Osteocyte (in vitro differentiated cells): Measurements from ENCODE around the gene SLC6A18. TPM values are rescaled to one million over a fixed set of nuclear protein-coding genes. Genes with fewer than 3 reads are reported as not detected.

ENCODE experiments used
- DNase-seq: peaks from one replicate; pipeline ENCODE4 v3.0.0; 2021; ENCODE audit warnings: mixed read lengths; ENCODE audit not compliant: unreplicated experiment; ENCODE audit errors: extremely low spot score
- H3K27ac Mint-ChIP-seq: one replicate; pipeline ENCODE4 v1.8.0; 2021; ENCODE audit warnings: mild to moderate bottlenecking, mixed read lengths; ENCODE audit not compliant: unreplicated experiment
- H3K27me3 Mint-ChIP-seq: one replicate; pipeline ENCODE4 v1.8.0; 2021; ENCODE audit warnings: mixed read lengths; ENCODE audit not compliant: unreplicated experiment
- H3K36me3 Mint-ChIP-seq: one replicate; pipeline ENCODE4 v1.8.0; 2021; ENCODE audit warnings: mixed read lengths; ENCODE audit not compliant: unreplicated experiment
- H3K4me1 Mint-ChIP-seq: one replicate; pipeline ENCODE4 v1.8.0; 2021; ENCODE audit warnings: mixed read lengths; ENCODE audit not compliant: unreplicated experiment
- H3K4me3 Mint-ChIP-seq: one replicate; pipeline ENCODE4 v1.8.0; 2021; ENCODE audit warnings: mild to moderate bottlenecking, moderate library complexity, mixed read lengths; ENCODE audit not compliant: unreplicated experiment
- H3K9me3 Mint-ChIP-seq: one replicate; pipeline ENCODE4 v1.8.0; 2021; ENCODE audit warnings: mixed read lengths; ENCODE audit not compliant: unreplicated experiment
- CTCF ChIP-seq: fragments of 200-600 bp; sonication (generic); IDR thresholded peaks from 2 replicates; pipeline ENCODE4 v1.5.0; 2021; ENCODE audit warnings: antibody characterized with exemption, mild to moderate bottlenecking, moderate library complexity
- total RNA-seq: library from RNA; stranded (reverse); gene quantifications from 2 replicates; pipeline ENCODE4 v1.2.1, GENCODE V29; 2021

The SLC6A18 gene
- total RNA-seq, 1 donor from 2014 or later: not detected

- DNase-seq: no peak
- H3K4me1 Mint-ChIP-seq: no peaks in the 10 kb centered on the region
- H3K4me3 Mint-ChIP-seq: no peak overlapping the region
- TF ChIP-seq CTCF: no peak
- H3K36me3 Mint-ChIP-seq: no peaks in the 10 kb centered on the region
- no peaks in the 10 kb centered on the region for H3K27me3 Mint-ChIP-seq
- no peak overlapping the region for H3K27ac Mint-ChIP-seq
- peaks cover under 1% of the 10 kb centered on the region for H3K9me3 Mint-ChIP-seq
These were observed 5.4 kb downstream of the SLC6A18 start for GRCh38 chr5:1230551-1230950.

GRCh38 chr5:1231354-1231905 lies 6.2 kb downstream of the SLC6A18 start:
- no peaks in the 10 kb centered on the region for H3K27me3 Mint-ChIP-seq
- H3K36me3 Mint-ChIP-seq: no peaks in the 10 kb centered on the region
- DNase-seq: no peak
- no peak overlapping the region for H3K4me3 Mint-ChIP-seq
- no peak for TF ChIP-seq CTCF
- H3K9me3 Mint-ChIP-seq: peaks cover 7% of the 10 kb centered on the region
- no peak overlapping the region for H3K27ac Mint-ChIP-seq
- H3K4me1 Mint-ChIP-seq: no peaks in the 10 kb centered on the region

DNA sequence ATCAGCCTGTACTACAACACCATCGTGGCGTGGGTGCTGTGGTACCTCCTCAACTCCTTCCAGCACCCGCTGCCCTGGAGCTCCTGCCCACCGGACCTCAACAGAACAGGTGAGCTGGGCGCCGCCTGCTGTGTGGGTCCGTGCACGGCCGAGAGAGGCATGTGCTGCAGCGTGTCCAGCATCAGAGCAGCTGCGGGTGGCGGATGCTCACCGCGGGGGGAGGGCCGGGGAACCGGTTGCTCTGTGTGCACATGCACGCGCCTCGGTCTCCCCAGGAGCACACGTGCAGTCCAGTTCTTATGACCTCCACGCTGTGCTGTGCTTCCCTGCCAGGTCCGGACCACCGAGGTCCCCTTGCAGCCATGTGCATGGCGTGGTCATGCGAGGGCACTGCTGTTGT lies 7.6 kb downstream of the SLC6A18 start:
- peaks cover 7% of the 10 kb centered on the region for H3K9me3 Mint-ChIP-seq
- no peak for TF ChIP-seq CTCF
- no peak overlapping the region for H3K27ac Mint-ChIP-seq

DNA sequence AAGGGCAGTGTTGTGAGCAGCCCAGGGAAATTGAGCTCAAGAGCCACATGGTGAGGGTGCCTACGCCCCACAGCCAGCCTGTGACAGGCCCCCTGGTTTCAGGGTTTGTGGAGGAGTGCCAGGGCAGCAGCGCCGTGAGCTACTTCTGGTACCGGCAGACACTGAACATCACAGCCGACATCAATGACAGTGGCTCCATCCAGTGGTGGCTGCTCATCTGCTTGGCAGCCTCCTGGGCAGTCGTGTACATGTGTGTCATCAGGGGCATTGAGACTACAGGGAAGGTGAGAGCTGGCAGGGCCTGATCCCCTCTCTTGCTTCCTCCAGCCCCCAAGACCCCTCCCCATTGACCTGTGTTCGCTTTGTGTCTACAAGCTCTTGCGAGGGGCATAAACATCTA lies 10.2 kb downstream of the SLC6A18 start:
- Mint-ChIP-seq H3K9me3 (peaks cover 7% of the 10 kb centered on the region), H3K4me3 (no peak overlapping the region), H3K36me3 (no peaks in the 10 kb centered on the region), H3K27me3 (no peaks in the 10 kb centered on the region), H3K27ac (no peak overlapping the region), H3K4me1 (no peaks in the 10 kb centered on the region)
- DNase-seq: no peak
- no peak for TF ChIP-seq CTCF

More for the DNA sequence above, 7.6 kb downstream of the SLC6A18 start:
- DNase-seq: no peak
- H3K27me3 Mint-ChIP-seq: no peaks in the 10 kb centered on the region
- no peak overlapping the region for H3K4me3 Mint-ChIP-seq
- H3K36me3 Mint-ChIP-seq: no peaks in the 10 kb centered on the region
- H3K4me1 Mint-ChIP-seq: no peaks in the 10 kb centered on the region

GRCh38 chr5:1235838-1236237 lies 10.7 kb downstream of the SLC6A18 start:
- Mint-ChIP-seq H3K9me3 (peaks cover 7% of the 10 kb centered on the region), H3K4me1 (no peaks in the 10 kb centered on the region), H3K27ac (no peak overlapping the region), H3K4me3 (no peak overlapping the region), H3K36me3 (no peaks in the 10 kb centered on the region), H3K27me3 (no peaks in the 10 kb centered on the region)
- no peak for TF ChIP-seq CTCF
- DNase-seq: no peak
